Chondrocyte (in vitro differentiated cells): ENCODE data around the gene RET. TPM values are rescaled to one million over a fixed set of nuclear protein-coding genes. Genes with fewer than 3 reads are reported as not detected.

ENCODE experiments used
- DNase-seq: peaks from one replicate; pipeline ENCODE4 v3.0.0; 2021; ENCODE audit warnings: mixed read lengths, low spot score
- H3K27ac Mint-ChIP-seq: one replicate; pipeline ENCODE4 v1.8.0; 2021; ENCODE audit warnings: mild to moderate bottlenecking, moderate library complexity, mixed read lengths; ENCODE audit not compliant: unreplicated experiment
- H3K27me3 Mint-ChIP-seq: 2 replicates; pipeline ENCODE4 v1.8.0; 2021; ENCODE audit warnings: low read depth, mixed read lengths
- H3K36me3 Mint-ChIP-seq: 2 replicates; pipeline ENCODE4 v1.8.0; 2021; ENCODE audit warnings: low read depth, mixed read lengths
- H3K4me1 Mint-ChIP-seq: 2 replicates; pipeline ENCODE4 v1.8.0; 2021; ENCODE audit warnings: low read depth, mild to moderate bottlenecking, mixed read lengths
- H3K4me3 Mint-ChIP-seq: one replicate; pipeline ENCODE4 v1.8.0; 2021; ENCODE audit warnings: mild to moderate bottlenecking, moderate library complexity, mixed read lengths; ENCODE audit not compliant: unreplicated experiment
- H3K9me3 Mint-ChIP-seq: 2 replicates; pipeline ENCODE4 v1.8.0; 2021; ENCODE audit warnings: low read depth, mixed read lengths
- CTCF ChIP-seq: fragments of 200-600 bp; sonication (generic); IDR thresholded peaks from 2 replicates; pipeline ENCODE4 v1.5.0; 2021; ENCODE audit warnings: antibody characterized with exemption, mild to moderate bottlenecking, moderate library complexity
- total RNA-seq: library from RNA; stranded (reverse); gene quantifications from 3 replicates; pipeline ENCODE4 v1.2.1, GENCODE V29; 2021

RET gene
- total RNA-seq, 1 donor from 2014 or later, result 0.12 TPM

- H3K27me3 Mint-ChIP-seq, result no peaks in the 10 kb centered on the region
- H3K4me3 Mint-ChIP-seq, result no peak overlapping the region
- TF ChIP-seq CTCF, result no peak
- H3K36me3 Mint-ChIP-seq, result peaks cover 1% of the 10 kb centered on the region
- H3K9me3 Mint-ChIP-seq, result peaks cover 2% of the 10 kb centered on the region
- H3K4me1 Mint-ChIP-seq, result peaks cover 43% of the 10 kb centered on the region
- peak overlapping the region; percentile 2 for H3K27ac Mint-ChIP-seq
- DNase-seq, result no peak
Measured at GRCh38 chr10:43151371-43151770, 74.5 kb downstream of the RET start.

GRCh38 chr10:43153901-43154300 lies 77.0 kb downstream of the RET start:
- TF ChIP-seq CTCF, result no peak
- peaks cover 2% of the 10 kb centered on the region for H3K9me3 Mint-ChIP-seq
- peak overlapping the region; percentile 52 for H3K27ac Mint-ChIP-seq
- no peaks in the 10 kb centered on the region for H3K36me3 Mint-ChIP-seq
- H3K4me3 Mint-ChIP-seq, result no peak overlapping the region
- H3K4me1 Mint-ChIP-seq, result peaks cover 44% of the 10 kb centered on the region
- DNase-seq, result no peak
- H3K27me3 Mint-ChIP-seq, result no peaks in the 10 kb centered on the region

- Mint-ChIP-seq H3K27me3 (no peaks in the 10 kb centered on the region), H3K9me3 (no peaks in the 10 kb centered on the region)
Measured at GRCh38 chr10:43155221-43155620, 78.4 kb downstream of the RET start.

GRCh38 chr10:43155741-43156140 lies 78.9 kb downstream of the RET start:
- TF ChIP-seq CTCF, result no peak
- Mint-ChIP-seq H3K27me3 (no peaks in the 10 kb centered on the region), H3K4me3 (no peak overlapping the region), H3K4me1 (peaks cover 54% of the 10 kb centered on the region), H3K36me3 (peaks cover under 1% of the 10 kb centered on the region), H3K27ac (no peak overlapping the region), H3K9me3 (no peaks in the 10 kb centered on the region)
- DNase-seq, result no peak

More at GRCh38 chr10:43155221-43155620, 78.4 kb downstream of the RET start:
- Mint-ChIP-seq H3K27ac (no peak overlapping the region), H3K36me3 (no peaks in the 10 kb centered on the region), H3K4me3 (no peak overlapping the region), H3K4me1 (peaks cover 48% of the 10 kb centered on the region)
- DNase-seq, result no peak
- no peak for TF ChIP-seq CTCF

GRCh38 chr10:43156590-43157341 lies 79.9 kb downstream of the RET start:
- no peaks in the 10 kb centered on the region for H3K9me3 Mint-ChIP-seq
- TF ChIP-seq CTCF, result no peak
- no peaks in the 10 kb centered on the region for H3K27me3 Mint-ChIP-seq
- H3K4me3 Mint-ChIP-seq, result no peak overlapping the region
- H3K36me3 Mint-ChIP-seq, result peaks cover 5% of the 10 kb centered on the region
- H3K27ac Mint-ChIP-seq, result no peak overlapping the region
- H3K4me1 Mint-ChIP-seq, result peaks cover 59% of the 10 kb centered on the region
- DNase-seq, result no peak
